PC-3 (cell line): ENCODE results near the gene KCNH8. TPM values are rescaled to one million over a fixed set of nuclear protein-coding genes. Genes with fewer than 3 reads are reported as not detected.
A peak's percentile ranks its signal among the peaks of the same experiment; 100 is the strongest.

Source experiments
- ATAC-seq: fragments of 200-7000 bp; cut with Tn5 transposase; 2 replicates; pipeline ENCODE4 v1.9.1; 2020; ENCODE audit warnings: mild to moderate bottlenecking, moderate library complexity
- BruUV-seq: library from RNA; stranded (reverse); fragments of 400-500 nt; replicated peaks from 2 replicates; lab custom pipeline; 2021; lab: Mats Ljungman, UMichigan
- CTCF ChIA-PET: fragments of 300-600 bp; sonication (Branson Sonifier 250); formaldehyde crosslinking; loops from one replicate; lab custom pipeline; 2022; ENCODE audit warnings: antibody characterized with exemption; lab: Charles Lee
- POLR2A ChIA-PET: fragments of 300-600 bp; sonication (Branson Sonifier 250); formaldehyde crosslinking; loops from one replicate; lab custom pipeline; 2022; ENCODE audit warnings: antibody characterized with exemption; ENCODE audit not compliant: unreplicated experiment; lab: Charles Lee
- DNase-seq: peaks from one replicate; pipeline ENCODE4 v3.0.0-alpha.2; 2015
- H2AFZ ChIP-seq: fragments of 300-600 bp; sonication (generic); 2 replicates; pipeline ENCODE4 v1.6.0; 2016; ENCODE audit warnings: antibody characterized with exemption, low read length
- H3F3A ChIP-seq: fragments of 300-600 bp; sonication (generic); one replicate; pipeline ENCODE4 v1.6.0; 2017; ENCODE audit warnings: antibody characterized with exemption, low read length, control low read depth, mild to moderate bottlenecking; ENCODE audit not compliant: unreplicated experiment
- H3K27ac ChIP-seq: fragments of 300-600 bp; sonication (generic); 2 replicates; pipeline ENCODE4 v1.5.1; 2016; ENCODE audit warnings: mild to moderate bottlenecking, low read length
- H3K27me3 ChIP-seq: fragments of 300-600 bp; sonication (generic); 2 replicates; pipeline ENCODE4 v1.6.1; 2016; ENCODE audit warnings: low read length, mixed read lengths
- H3K36me3 ChIP-seq: fragments of 300-600 bp; sonication (generic); 2 replicates; pipeline ENCODE4 v1.6.1; 2016; ENCODE audit warnings: low read depth, mixed run types, low read length, mixed read lengths
- H3K4me1 ChIP-seq: fragments of 300-600 bp; sonication (generic); 2 replicates; pipeline ENCODE4 v1.5.1; 2016; ENCODE audit warnings: low read length; ENCODE audit not compliant: insufficient read depth
- H3K4me2 ChIP-seq: fragments of 300-600 bp; sonication (generic); 2 replicates; pipeline ENCODE4 v1.6.0; 2016; ENCODE audit warnings: low read length
- H3K4me3 ChIP-seq: fragments of 300-600 bp; sonication (generic); 2 replicates; pipeline ENCODE4 v1.5.1; 2016; ENCODE audit warnings: mild to moderate bottlenecking, low read length, mixed read lengths
- H3K79me2 ChIP-seq: fragments of 300-600 bp; sonication (generic); 2 replicates; pipeline ENCODE4 v1.6.1; 2017; ENCODE audit warnings: low read length, mixed read lengths
- H3K9ac ChIP-seq: fragments of 300-600 bp; sonication (generic); 2 replicates; pipeline ENCODE4 v1.6.0; 2016; ENCODE audit warnings: mild to moderate bottlenecking, low read length
- H3K9me2 ChIP-seq: fragments of 300-600 bp; sonication (generic); replicated peaks from 2 replicates; pipeline ENCODE4 v1.6.1; 2016; ENCODE audit warnings: mixed run types, low read length, mixed read lengths
- H3K9me3 ChIP-seq: fragments of 300-600 bp; sonication (generic); 2 replicates; pipeline ENCODE4 v1.6.1; 2016; ENCODE audit warnings: low read length, mixed read lengths
- H4K20me1 ChIP-seq: fragments of 300-600 bp; sonication (generic); 2 replicates; pipeline ENCODE4 v1.6.1; 2016; ENCODE audit warnings: low read length, mixed read lengths
- EZH2 ChIP-seq: fragments of 300-600 bp; sonication (generic); IDR thresholded peaks from one replicate; pipeline ENCODE4 v1.6.1; 2017; ENCODE audit warnings: antibody characterized with exemption, mild to moderate bottlenecking, low read length; ENCODE audit not compliant: unreplicated experiment
- EZH2phosphoT487 ChIP-seq: fragments of 300-600 bp; sonication (generic); IDR thresholded peaks from 2 replicates; pipeline ENCODE4 v1.6.1; 2018; ENCODE audit warnings: mild to moderate bottlenecking, antibody characterized with exemption, low read length, borderline replicate concordance
- intact Hi-C: fragments of 100-400 bp; cut with micrococcal nuclease; formaldehyde crosslinking; loops from 2 replicates; pipeline ENCODE4 v1.9.0; 2023
- total RNA-seq: library from RNA; depleted of rRNA; stranded (reverse); fragments of >200 nt; gene quantifications from 2 replicates; pipeline ENCODE4 v1.2.3, GENCODE V29; 2014
- TF ChIP-seq, protein P1 (sequence below): fragments of 300-600 bp; sonication (generic); conservative IDR thresholded peaks from 2 replicates; pipeline ENCODE4 v1.5.1; 2017; ENCODE audit warnings: antibody characterized with exemption, low read depth, mild to moderate bottlenecking, low read length

The KCNH8 gene
- total RNA-seq, 1 experiment from 2014 or later = not detected

DNA sequence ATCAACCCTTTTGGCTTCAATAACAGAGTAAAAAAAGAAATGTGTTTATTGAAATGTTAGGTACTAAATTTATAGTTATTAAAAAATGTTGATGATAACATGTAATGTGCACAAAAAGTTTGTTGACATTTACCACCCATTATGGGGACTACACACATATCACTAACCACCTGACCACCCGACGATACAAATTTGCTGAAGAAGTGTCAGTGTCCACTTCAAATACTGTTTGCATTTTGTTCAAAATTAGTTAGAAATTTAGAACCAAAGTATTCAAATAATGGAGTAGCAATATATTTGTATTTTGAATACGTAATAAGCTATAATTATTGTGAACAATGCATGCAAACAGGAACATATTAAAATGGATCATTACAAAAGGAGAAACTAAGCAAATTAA lies 54.4 kb downstream of the KCNH8 start:
- intact Hi-C loops = no loop called here
- Histone ChIP-seq H3K9me2 (no peaks in the 10 kb centered on the region), H3K79me2 (no peaks in the 10 kb centered on the region), H3K27ac (no peak overlapping the region), H3K9me3 (no peaks in the 10 kb centered on the region), H3K36me3 (no peaks in the 10 kb centered on the region), H3K4me3 (no peak overlapping the region), H3F3A (no peaks in the 10 kb centered on the region), H3K9ac (no peak overlapping the region), H2AFZ (no peak overlapping the region), H3K4me2 (no peak overlapping the region), H4K20me1 (no peaks in the 10 kb centered on the region), H3K4me1 (no peaks in the 10 kb centered on the region), H3K27me3 (peaks cover 19% of the 10 kb centered on the region)
- ChIA-PET CTCF (no interaction called here), POLR2A (no interaction called here)
- TF ChIP-seq EZH2 (no peak), EZH2phosphoT487 (no peak)
- TF ChIP-seq, protein P1, sequence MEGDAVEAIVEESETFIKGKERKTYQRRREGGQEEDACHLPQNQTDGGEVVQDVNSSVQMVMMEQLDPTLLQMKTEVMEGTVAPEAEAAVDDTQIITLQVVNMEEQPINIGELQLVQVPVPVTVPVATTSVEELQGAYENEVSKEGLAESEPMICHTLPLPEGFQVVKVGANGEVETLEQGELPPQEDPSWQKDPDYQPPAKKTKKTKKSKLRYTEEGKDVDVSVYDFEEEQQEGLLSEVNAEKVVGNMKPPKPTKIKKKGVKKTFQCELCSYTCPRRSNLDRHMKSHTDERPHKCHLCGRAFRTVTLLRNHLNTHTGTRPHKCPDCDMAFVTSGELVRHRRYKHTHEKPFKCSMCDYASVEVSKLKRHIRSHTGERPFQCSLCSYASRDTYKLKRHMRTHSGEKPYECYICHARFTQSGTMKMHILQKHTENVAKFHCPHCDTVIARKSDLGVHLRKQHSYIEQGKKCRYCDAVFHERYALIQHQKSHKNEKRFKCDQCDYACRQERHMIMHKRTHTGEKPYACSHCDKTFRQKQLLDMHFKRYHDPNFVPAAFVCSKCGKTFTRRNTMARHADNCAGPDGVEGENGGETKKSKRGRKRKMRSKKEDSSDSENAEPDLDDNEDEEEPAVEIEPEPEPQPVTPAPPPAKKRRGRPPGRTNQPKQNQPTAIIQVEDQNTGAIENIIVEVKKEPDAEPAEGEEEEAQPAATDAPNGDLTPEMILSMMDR = no peak
- no TSS peak for BruUV-seq
- ATAC-seq (no peak), DNase-seq (no peak)

DNA sequence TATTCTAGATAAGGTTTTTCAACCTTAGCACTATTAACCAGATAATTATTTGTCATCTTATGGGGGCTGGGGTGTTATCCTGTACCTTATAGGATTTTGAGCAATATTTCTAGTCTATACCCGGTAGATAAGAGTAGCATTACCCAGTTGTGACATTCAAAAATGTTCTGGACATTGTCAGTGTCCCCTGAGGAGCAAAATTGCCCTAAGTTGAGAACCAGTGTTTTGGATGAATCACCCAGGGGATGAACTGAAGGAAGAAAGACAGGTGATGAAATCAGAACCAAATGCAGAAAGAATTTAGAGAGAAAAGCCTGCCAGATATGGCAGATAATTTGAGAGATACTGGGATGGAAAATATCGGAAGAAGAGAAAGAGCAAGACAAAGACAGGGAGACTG lies 58.2 kb downstream of the KCNH8 start:
- BruUV-seq = no TSS peak
- POLR2A ChIA-PET = no interaction called here
- DNase-seq = no peak

DNA sequence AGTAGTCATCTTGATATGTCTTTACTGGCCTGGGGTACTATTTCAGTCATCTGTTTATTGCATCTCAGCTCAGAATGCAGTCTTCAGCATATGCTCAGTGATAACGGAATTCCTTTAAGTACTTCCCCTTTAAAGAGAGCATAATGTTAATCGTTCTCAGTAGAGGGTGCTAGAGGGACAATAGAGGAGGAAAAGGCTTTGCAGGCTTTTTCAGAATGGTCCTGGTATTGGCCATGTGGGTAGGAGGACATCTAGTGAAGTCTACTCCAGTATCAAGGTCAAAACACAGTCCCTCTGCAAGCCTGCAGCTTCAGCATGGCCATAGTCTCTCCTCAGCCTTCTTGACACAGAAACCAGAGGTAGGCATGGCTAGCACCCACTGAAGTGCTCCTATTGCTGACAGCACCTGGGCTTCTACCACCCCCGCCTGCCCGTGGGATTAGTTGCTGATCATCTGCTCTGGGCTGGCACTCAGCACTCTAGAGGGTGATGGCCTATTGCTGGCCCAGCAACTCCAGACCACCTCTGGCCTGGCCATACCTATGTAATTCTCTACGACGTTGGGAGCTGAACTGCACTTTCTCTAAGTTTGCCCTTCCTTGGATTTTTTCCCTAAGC lies 65.4 kb downstream of the KCNH8 start:
- TF ChIP-seq EZH2phosphoT487 = no peak
- TF ChIP-seq, protein P1 = 0 out of 2 replicates have a peak, but pooled peaks have one; percentile 29
- H3K4me1 ChIP-seq = no peaks in the 10 kb centered on the region
- no peaks in the 10 kb centered on the region for H3K9me3 ChIP-seq
- intact Hi-C loops = no loop called here
- ATAC-seq (no peak), DNase-seq (peak; percentile 13)
- H3K9ac ChIP-seq = no peak overlapping the region
- no peak overlapping the region for H3K4me3 ChIP-seq
- H3K27ac ChIP-seq = no peak overlapping the region
- H3F3A ChIP-seq = no peaks in the 10 kb centered on the region
- H3K9me2 ChIP-seq = no peaks in the 10 kb centered on the region
- no TSS peak for BruUV-seq
- POLR2A ChIA-PET = no interaction called here
- no peak overlapping the region for H2AFZ ChIP-seq
- no peaks in the 10 kb centered on the region for H4K20me1 ChIP-seq
- H3K36me3 ChIP-seq = no peaks in the 10 kb centered on the region
- no peaks in the 10 kb centered on the region for H3K27me3 ChIP-seq
- H3K79me2 ChIP-seq = no peaks in the 10 kb centered on the region
- CTCF ChIA-PET = no interaction called here
- no peak overlapping the region for H3K4me2 ChIP-seq

More for the DNA sequence above, 58.2 kb downstream of the KCNH8 start:
- no peak overlapping the region for H3K4me3 ChIP-seq
- H3K4me1 ChIP-seq = no peaks in the 10 kb centered on the region
- H3K9ac ChIP-seq = no peak overlapping the region
- H2AFZ ChIP-seq = no peak overlapping the region
- H3K27ac ChIP-seq = no peak overlapping the region
- TF ChIP-seq, protein P1 = no peak
- TF ChIP-seq EZH2 (no peak), EZH2phosphoT487 (no peak)
- H3K79me2 ChIP-seq = no peaks in the 10 kb centered on the region
- intact Hi-C loops = no loop called here
- no peak overlapping the region for H3K4me2 ChIP-seq
- no peaks in the 10 kb centered on the region for H3K9me2 ChIP-seq
- no peaks in the 10 kb centered on the region for H3F3A ChIP-seq
- CTCF ChIA-PET = no interaction called here
- peaks cover 13% of the 10 kb centered on the region for H3K27me3 ChIP-seq
- no peaks in the 10 kb centered on the region for H3K36me3 ChIP-seq
- no peaks in the 10 kb centered on the region for H3K9me3 ChIP-seq
- H4K20me1 ChIP-seq = no peaks in the 10 kb centered on the region
- no peak for ATAC-seq
